H1 (cell line): Measurements from ENCODE around the gene RYR3. TPM values are rescaled to one million over a fixed set of nuclear protein-coding genes. Genes with fewer than 3 reads are reported as not detected.
A peak's percentile ranks its signal among the peaks of the same experiment; 100 is the strongest.

Experiments used
- ASH2L ChIP-seq: fragments of 200-600, 300-600 bp; sonication (generic); IDR thresholded peaks from one replicate; pipeline ENCODE4 v1.7.1; 2017; ENCODE audit warnings: low read length
- CHD1 ChIP-seq: IDR thresholded peaks from 2 replicates; pipeline ENCODE4 v1.6.1; 2012; ENCODE audit warnings: low read depth, low read length, improper control_type of control experiment
- CHD2 ChIP-seq: IDR thresholded peaks from 2 replicates; pipeline ENCODE4 v1.6.1; 2012; ENCODE audit warnings: low read length, improper control_type of control experiment
- KDM4A ChIP-seq: IDR thresholded peaks from one replicate; pipeline ENCODE4 v1.7.1; 2012; ENCODE audit warnings: low read depth, mild to moderate bottlenecking, moderate library complexity, low read length, inconsistent platforms; ENCODE audit not compliant: severe bottlenecking
- RAD21 ChIP-seq, 2 experiments: IDR thresholded peaks in 1 of 2; conservative IDR thresholded peaks in 1 of 2; 2 replicates each; pipeline ENCODE4 v1.6.1; 2011; ENCODE audit warnings: low read depth in 2 of 2, low read length in 2 of 2, improper control_type of control experiment in 1 of 2, inconsistent platforms in 1 of 2, mild to moderate bottlenecking in 1 of 2, moderate library complexity in 1 of 2
- RNF2 ChIP-seq: fragments of 200-900, 300-1000 bp; sonication (generic); IDR thresholded peaks from 2 replicates; pipeline ENCODE4 v1.7.1; 2016; ENCODE audit warnings: borderline replicate concordance, low read depth, mild to moderate bottlenecking, antibody characterized with exemption, low read length; ENCODE audit not compliant: poor library complexity, severe bottlenecking; ENCODE audit errors: missing control alignments
- polyA plus RNA-seq, 7 experiments: library from polyadenylated mRNA; depleted of rRNA in 3 of 7; stranded (reverse) in 5 of 7; unstranded in 2 of 7; fragments of >200 nt in 5 of 7; fragments of 200-250 nt in 2 of 7; gene quantifications; 1 replicate in 5 of 7; 2 replicates in 1 of 7; 4 replicates in 1 of 7; pipeline versions ENCODE4 v1.2.1 to v1.2.3, GENCODE V29; 2011 to 2013; ENCODE audit warnings: missing spikeins in 2 of 7, mixed read lengths in 2 of 7
- total RNA-seq: library from RNA; stranded (reverse); fragmentation: NEBNext Ultra II Directional; extraction: Animal tissue kit (Norgen Biotek cat#: 25700); gene quantifications from 2 replicates; pipeline ENCODE4 v1.2.1, GENCODE V29; 2021
- TF ChIP-seq, protein P1 (sequence below): fragments of 300-600 bp; sonication (generic); IDR thresholded peaks from 2 replicates; pipeline ENCODE4 v1.7.1; 2012; ENCODE audit warnings: low read length, moderate library complexity, mild to moderate bottlenecking, inconsistent platforms; ENCODE audit not compliant: insufficient replicate concordance
- TF ChIP-seq, protein P2 (sequence below): IDR thresholded peaks from 2 replicates; pipeline ENCODE4 v1.6.1; 2011; ENCODE audit warnings: low read length, improper control_type of control experiment

Gene RYR3
- total and polyA plus RNA-seq, 2 of the 8 experiments (the other 6 are each of a cell fraction or from before 2014, with no cell fraction given): 0.33 to 3.4 TPM

DNA sequence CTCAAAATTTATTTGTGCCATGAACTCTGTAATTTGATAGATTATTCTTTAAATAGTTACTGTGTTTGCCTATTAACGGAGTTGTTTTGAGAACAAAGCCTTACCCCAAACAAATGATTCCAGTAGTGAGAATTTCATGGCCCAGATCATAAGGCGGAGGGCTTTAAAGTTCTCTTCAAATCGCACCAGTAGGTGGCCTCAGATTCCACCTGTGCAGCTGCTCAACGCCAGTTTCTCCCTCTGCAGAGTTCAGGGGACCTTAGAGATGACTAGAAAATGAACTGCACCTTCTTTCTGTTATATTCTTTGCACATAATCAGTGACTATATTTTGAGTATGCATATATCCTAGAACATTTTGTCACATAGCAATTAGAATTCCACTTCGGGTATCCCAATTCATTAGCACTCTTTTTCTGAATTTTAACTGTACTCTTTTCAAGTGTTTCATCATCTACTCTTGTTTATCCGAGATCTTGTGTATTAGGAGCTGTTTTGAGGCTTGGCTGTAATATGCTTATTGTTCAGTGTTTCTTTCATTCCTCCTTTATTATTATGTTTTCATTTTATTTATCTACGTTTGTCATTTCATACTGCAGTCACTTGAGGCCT, 425.0 kb downstream of the RYR3 start (continued):
- TF ChIP-seq, protein P1, sequence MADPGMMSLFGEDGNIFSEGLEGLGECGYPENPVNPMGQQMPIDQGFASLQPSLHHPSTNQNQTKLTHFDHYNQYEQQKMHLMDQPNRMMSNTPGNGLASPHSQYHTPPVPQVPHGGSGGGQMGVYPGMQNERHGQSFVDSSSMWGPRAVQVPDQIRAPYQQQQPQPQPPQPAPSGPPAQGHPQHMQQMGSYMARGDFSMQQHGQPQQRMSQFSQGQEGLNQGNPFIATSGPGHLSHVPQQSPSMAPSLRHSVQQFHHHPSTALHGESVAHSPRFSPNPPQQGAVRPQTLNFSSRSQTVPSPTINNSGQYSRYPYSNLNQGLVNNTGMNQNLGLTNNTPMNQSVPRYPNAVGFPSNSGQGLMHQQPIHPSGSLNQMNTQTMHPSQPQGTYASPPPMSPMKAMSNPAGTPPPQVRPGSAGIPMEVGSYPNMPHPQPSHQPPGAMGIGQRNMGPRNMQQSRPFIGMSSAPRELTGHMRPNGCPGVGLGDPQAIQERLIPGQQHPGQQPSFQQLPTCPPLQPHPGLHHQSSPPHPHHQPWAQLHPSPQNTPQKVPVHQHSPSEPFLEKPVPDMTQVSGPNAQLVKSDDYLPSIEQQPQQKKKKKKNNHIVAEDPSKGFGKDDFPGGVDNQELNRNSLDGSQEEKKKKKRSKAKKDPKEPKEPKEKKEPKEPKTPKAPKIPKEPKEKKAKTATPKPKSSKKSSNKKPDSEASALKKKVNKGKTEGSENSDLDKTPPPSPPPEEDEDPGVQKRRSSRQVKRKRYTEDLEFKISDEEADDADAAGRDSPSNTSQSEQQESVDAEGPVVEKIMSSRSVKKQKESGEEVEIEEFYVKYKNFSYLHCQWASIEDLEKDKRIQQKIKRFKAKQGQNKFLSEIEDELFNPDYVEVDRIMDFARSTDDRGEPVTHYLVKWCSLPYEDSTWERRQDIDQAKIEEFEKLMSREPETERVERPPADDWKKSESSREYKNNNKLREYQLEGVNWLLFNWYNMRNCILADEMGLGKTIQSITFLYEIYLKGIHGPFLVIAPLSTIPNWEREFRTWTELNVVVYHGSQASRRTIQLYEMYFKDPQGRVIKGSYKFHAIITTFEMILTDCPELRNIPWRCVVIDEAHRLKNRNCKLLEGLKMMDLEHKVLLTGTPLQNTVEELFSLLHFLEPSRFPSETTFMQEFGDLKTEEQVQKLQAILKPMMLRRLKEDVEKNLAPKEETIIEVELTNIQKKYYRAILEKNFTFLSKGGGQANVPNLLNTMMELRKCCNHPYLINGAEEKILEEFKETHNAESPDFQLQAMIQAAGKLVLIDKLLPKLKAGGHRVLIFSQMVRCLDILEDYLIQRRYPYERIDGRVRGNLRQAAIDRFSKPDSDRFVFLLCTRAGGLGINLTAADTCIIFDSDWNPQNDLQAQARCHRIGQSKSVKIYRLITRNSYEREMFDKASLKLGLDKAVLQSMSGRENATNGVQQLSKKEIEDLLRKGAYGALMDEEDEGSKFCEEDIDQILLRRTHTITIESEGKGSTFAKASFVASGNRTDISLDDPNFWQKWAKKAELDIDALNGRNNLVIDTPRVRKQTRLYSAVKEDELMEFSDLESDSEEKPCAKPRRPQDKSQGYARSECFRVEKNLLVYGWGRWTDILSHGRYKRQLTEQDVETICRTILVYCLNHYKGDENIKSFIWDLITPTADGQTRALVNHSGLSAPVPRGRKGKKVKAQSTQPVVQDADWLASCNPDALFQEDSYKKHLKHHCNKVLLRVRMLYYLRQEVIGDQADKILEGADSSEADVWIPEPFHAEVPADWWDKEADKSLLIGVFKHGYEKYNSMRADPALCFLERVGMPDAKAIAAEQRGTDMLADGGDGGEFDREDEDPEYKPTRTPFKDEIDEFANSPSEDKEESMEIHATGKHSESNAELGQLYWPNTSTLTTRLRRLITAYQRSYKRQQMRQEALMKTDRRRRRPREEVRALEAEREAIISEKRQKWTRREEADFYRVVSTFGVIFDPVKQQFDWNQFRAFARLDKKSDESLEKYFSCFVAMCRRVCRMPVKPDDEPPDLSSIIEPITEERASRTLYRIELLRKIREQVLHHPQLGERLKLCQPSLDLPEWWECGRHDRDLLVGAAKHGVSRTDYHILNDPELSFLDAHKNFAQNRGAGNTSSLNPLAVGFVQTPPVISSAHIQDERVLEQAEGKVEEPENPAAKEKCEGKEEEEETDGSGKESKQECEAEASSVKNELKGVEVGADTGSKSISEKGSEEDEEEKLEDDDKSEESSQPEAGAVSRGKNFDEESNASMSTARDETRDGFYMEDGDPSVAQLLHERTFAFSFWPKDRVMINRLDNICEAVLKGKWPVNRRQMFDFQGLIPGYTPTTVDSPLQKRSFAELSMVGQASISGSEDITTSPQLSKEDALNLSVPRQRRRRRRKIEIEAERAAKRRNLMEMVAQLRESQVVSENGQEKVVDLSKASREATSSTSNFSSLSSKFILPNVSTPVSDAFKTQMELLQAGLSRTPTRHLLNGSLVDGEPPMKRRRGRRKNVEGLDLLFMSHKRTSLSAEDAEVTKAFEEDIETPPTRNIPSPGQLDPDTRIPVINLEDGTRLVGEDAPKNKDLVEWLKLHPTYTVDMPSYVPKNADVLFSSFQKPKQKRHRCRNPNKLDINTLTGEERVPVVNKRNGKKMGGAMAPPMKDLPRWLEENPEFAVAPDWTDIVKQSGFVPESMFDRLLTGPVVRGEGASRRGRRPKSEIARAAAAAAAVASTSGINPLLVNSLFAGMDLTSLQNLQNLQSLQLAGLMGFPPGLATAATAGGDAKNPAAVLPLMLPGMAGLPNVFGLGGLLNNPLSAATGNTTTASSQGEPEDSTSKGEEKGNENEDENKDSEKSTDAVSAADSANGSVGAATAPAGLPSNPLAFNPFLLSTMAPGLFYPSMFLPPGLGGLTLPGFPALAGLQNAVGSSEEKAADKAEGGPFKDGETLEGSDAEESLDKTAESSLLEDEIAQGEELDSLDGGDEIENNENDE: no peak
- TF ChIP-seq CHD1: no peak
- no peak for TF ChIP-seq CHD2
- TF ChIP-seq, protein P2, sequence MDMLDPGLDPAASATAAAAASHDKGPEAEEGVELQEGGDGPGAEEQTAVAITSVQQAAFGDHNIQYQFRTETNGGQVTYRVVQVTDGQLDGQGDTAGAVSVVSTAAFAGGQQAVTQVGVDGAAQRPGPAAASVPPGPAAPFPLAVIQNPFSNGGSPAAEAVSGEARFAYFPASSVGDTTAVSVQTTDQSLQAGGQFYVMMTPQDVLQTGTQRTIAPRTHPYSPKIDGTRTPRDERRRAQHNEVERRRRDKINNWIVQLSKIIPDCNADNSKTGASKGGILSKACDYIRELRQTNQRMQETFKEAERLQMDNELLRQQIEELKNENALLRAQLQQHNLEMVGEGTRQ: no peak
- TF ChIP-seq KDM4A: no peak
- TF ChIP-seq ASH2L: no peak
- peak; percentile 69 to 80 for TF ChIP-seq RAD21 (IDR thresholded peaks at IDR 0.05 in 1 of 2, conservative IDR thresholded peaks at IDR 0.05 in 1 of 2; ENCODE audit: low read depth in 2 of 2, low read length in 2 of 2)
- no peak for TF ChIP-seq RNF2
